Measurements from ENCODE around the gene SNRNP200.
"Not testable (repeated sequence)": the region's sequence is repeated elsewhere in the genome, so short reads cannot be mapped to it uniquely, and the experiment has no call there.

The SNRNP200 gene

DNA sequence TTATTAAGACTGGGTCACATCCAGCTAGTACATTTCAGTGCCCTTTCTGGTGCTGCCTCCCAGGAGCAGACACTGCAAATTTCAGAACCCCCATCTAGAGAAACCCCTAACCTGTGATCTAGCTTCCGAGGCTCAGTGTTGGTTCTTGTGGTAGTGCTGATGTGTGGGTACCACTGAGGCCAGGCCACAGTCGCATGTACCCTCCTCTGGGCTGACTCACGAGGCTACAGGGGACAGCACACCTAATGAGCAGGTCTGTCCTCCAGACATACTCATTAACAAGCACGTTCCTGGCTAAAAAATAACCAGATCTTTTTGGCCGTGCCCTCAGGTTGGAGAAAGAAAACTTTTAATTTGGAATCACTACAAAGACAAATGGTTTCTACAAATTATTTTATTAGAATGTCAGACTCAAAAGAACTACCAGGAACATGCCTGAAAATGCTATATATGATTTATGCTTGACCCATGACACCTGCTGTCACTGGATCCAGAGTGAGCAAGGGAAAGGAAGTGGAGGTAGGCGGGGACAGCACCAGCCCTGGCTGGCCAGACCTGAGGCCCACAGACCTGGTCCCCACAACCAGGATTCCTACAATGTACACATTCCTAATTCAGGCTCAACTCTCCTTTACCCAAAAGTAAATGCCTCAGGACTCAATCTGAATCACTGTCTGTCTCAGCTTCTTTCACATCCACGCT lies 30.8 kb downstream of the SNRNP200 start:
- no peak for DNase-seq (ENCODE audit: low spot score)

DNA sequence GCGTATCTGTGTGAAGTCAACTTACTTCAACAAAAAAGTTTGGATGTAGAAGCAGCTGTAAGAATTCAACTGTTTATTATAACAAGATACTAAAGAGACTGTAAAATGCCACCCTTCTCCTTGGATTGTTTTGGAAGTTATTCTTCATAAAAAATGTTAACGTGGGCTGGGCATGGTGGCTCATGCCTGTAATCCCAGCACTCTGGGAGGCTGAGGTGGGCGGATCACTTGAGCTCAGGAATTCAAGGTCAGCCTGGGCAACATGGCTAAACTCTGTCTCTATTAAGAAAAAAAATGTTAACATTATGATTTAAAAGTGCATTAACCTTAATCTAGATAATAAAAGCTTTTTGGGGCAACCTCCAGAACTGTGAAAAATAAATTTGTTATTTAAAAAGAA lies 31.6 kb downstream of the SNRNP200 start:
- no peak for DNase-seq (ENCODE audit: low spot score)

- DNase-seq (ENCODE audit: low spot score) = no peak
Observed at GRCh38 chr2:96271995-96272394, 33.4 kb downstream of the SNRNP200 start.

GRCh38 chr2:96267159-96267971 lies 38.0 kb downstream of the SNRNP200 start:
- DNase-seq (ENCODE audit: low spot score) = peak; percentile 21

DNA sequence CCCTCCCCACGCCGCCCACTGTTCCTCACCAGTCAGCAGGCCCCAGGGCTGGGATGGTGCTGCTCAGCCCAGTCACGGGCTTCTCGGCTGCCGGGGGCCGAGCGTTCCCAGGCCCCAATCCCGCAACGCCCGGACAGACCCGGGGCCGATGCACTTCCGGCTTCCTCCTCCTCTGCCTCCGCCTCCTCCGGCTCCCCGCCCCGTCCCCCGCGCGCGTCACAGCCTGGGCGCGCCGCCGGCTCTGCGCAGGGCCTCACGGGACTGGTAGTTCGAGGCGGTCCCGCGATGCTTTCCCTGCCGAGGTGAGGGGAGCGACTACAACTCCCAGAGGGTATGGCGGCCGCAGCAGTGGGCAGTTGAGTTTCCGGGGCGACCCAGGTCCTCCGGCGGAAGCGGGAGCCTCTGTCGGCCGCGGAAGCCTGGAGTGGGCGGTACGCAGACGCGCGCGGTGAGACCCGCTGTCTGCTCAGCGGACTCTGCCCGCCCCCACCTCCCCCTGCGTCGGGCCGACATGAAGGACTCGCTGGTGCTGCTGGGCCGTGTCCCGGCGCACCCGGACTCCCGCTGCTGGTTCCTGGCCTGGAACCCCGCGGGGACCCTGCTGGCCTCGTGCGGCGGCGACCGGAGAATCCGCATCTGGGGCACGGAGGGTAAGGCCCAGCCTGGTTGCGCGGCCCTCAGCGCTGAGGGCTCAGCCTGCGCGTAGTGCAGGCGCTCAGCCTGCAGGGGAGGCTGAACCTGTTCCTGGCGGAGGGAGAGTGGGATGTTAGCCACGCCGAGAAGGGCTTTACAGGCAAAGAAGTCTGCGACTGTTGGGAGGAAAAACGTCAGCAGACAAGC lies 39.3 kb downstream of the SNRNP200 start, which contains the start of the genes CIAO1 and TMEM127:
Gene CIAO1, plus strand, starts transcription at position 386 of the 840 bp plus-strand sequence. Its CDS starts 126 bp downstream, at position 512.
Gene TMEM127, minus strand, starts transcription at position 158 of the 840 bp plus-strand sequence. CDS start 616 bp downstream, outside the sequence.
- DNase-seq (ENCODE audit: low spot score) = peak; percentile 96

GRCh38 chr2:96265349-96265839 lies 40.0 kb downstream of the SNRNP200 start:
- DNase-seq (ENCODE audit: low spot score) = peak; percentile 69

GRCh38 chr2:96264656-96265348 lies 40.5 kb downstream of the SNRNP200 start:
- DNase-seq (ENCODE audit: low spot score) = peak; percentile 74

DNA sequence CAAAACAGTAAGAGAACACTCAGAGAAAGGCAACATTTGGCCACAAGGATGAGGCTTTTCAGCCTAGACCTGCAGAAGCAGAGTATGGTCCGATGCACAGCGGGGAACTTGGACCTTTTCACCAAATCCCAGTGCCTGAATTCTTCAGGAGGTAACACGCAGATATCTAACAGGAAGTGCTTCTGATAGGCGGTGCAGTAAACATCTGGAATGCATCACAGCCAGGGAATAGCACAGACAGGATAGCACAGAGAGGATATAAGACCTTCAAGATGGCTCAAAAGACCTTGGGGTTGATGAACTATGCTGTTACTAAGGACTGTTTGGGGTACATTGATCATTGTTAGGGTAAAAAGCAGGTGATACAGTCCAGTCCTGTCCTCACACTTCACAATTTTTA lies 41.3 kb downstream of the SNRNP200 start:
- no peak for DNase-seq (ENCODE audit: low spot score)

GRCh38 chr2:96262306-96262705 lies 43.0 kb downstream of the SNRNP200 start:
- no peak for DNase-seq (ENCODE audit: low spot score)

DNA sequence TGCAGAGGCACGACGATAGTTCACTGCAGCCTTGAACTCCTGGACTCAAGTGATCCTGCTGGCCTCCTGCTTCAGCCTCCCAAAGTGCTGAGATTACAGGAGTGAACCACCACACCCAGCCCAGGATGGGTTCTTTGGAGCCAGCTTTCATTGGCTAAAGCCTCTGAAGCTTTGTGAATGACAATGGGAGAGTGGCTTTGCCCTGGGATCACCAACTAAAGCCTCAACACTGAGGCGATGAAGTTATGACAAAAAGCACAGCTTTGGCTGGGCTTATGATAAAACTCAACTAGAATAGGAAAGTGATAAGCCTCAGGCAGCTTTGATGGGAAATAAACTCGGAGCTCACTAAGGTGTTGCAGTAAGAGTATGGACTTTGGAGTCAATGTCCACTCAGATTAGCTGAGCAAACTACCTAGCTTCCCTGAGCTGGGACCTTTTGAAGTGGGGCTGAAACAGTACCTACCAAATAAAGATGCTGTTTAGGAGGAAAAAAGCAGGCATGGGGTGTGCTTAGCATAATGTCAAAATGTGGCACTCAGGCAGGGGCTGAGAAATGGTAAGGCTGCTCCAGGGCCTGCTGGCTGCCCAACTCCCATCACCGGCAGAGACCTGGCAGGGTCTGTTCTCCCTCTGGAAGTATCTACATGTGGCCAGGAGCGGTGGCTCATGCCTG lies 43.9 kb downstream of the SNRNP200 start:
- DNase-seq (ENCODE audit: low spot score) = no peak

- DNase-seq (ENCODE audit: low spot score) = peak; percentile 58
Observed at GRCh38 chr2:96260387-96261260, 44.7 kb downstream of the SNRNP200 start.

- no peak for DNase-seq (ENCODE audit: low spot score)
Observed at GRCh38 chr2:96259497-96259921, 45.8 kb downstream of the SNRNP200 start.

GRCh38 chr2:96258166-96259022 lies 47.0 kb downstream of the SNRNP200 start:
- DNase-seq (ENCODE audit: low spot score) = no peak

DNA sequence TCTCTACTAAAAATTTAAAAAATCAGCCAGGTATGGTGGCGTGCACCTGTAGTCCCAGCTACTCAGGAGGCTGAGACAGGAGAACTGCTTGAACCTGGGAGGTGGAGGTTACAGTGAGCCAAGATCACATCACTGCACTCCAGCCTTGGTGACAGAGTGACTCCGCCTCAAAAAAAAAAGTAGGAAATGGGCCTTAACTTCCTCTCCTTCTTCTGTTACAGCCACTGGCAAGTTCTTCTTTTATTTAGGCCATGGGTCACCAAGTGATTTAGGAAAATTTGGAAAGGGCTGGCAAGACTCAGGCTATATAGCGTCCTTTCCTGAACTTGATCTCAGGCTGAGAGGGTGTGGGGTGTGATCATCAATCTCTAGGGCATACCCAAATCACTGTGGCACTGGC lies 47.6 kb downstream of the SNRNP200 start:
- DNase-seq (ENCODE audit: low spot score) = not testable (repeated sequence)

DNA sequence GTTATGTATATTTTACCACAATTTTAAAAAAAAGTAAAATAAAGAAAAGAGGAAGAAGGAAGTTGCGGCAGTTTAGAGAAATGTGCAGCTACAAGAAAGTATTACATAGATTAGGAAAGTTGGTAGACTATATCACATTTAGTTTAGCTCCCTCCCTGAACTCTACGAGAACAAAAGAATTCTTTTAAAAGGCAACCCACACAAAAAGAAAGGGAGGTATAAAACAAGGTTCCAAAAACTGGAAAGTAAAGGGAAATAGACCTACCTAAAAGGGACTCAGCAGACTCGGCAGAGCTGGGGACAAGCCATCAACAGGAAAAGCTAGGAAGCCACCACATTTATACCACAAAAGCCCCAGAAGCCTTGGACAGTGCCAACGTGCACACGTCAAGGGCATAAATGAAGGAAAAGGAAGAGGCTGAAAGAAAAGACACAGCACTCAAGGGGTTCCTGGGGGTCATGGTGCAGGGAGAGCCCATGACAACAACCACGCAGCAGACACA lies 48.7 kb downstream of the SNRNP200 start:
- no peak for DNase-seq (ENCODE audit: low spot score)

DNA sequence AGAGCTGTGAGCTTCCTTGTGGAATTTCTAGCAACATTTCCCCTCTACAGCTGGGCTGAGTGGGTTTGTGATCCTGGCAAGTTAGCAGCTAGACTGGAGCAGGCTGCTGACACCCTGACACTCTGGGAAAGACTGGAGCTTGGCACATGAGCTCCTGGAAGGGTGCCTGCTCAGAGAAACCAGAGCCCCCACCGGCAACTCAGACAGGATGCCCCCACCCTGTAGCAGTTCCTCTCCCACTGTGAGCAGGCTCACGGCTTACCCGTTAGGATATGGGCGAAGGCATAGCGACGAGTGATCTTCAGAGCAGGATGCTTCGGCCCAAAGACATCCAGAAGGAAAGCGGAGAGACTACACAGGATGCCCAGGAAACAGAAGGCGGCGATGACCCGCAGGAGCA lies 50.8 kb downstream of the SNRNP200 start:
- no peak for DNase-seq (ENCODE audit: low spot score)

- DNase-seq (ENCODE audit: low spot score) = no peak
Observed at GRCh38 chr2:96253006-96253405, 52.3 kb downstream of the SNRNP200 start.

DNA sequence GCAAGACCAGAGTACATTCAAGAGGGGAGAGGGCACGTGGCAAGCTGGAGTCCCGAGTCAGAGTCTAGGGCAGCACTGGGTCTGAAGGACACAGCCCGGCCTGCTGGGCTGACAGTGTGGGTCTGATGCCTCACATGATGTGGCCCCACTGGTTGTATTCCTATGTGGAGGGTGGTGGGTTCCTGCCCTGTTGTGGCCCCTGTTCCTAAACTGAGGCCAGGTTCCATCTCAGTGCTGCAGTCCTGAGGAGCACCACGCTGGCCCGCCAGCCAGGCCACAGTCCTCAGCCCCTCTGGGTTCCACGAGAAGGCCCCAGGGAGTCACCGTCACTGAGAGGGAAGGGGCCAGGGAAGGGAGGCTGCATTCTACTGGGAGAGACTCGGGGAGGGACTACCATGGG lies 52.8 kb downstream of the SNRNP200 start:
- DNase-seq (ENCODE audit: low spot score) = no peak
